Stimulated activated CD4-positive, alpha-beta T cell treated with anti-CD3 and anti-CD28 coated beads, Interleukin-4, amount 100 ng/mL, for 48 hours (primary cell): Measurements from ENCODE around the gene WEE2.

Experiments
- DNase-seq, 2 donors: peaks; one replicate each; pipeline ENCODE4 v3.0.0-alpha.2; 2020; ENCODE audit warnings: low read depth in 2 of 2

The WEE2 gene

GRCh38 chr7:141691540-141691939 lies 16.6 kb upstream of the WEE2 start:
- no peak for DNase-seq

GRCh38 chr7:141691961-141692360 lies 16.2 kb upstream of the WEE2 start:
- DNase-seq, result no peak

- no peak for DNase-seq
These were observed 15.1 kb upstream of the WEE2 start for GRCh38 chr7:141693082-141693481.

DNA sequence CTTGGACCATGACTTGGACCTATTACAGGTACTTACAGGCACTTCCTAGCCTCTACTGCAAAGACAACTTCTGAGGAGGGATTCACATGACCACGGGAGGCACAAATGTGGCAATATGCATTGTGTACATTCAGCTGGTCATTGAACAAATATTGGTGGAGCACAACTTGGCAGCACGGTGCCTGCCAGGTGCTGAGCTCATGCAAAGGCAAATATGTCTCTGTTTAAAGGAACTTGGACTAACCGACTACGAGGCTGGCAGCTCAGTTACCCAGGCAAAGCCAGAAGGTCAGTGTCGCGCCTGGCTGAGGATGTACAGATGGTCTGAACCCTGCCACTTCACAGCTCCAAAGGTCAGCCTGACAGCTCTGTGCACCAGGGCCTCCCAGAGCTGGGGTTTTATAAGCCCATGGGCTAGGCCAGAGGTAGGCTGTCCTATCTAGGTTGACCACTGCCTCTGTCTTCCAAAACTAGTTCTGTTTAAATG lies 12.3 kb upstream of the WEE2 start:
- no peak for DNase-seq

DNA sequence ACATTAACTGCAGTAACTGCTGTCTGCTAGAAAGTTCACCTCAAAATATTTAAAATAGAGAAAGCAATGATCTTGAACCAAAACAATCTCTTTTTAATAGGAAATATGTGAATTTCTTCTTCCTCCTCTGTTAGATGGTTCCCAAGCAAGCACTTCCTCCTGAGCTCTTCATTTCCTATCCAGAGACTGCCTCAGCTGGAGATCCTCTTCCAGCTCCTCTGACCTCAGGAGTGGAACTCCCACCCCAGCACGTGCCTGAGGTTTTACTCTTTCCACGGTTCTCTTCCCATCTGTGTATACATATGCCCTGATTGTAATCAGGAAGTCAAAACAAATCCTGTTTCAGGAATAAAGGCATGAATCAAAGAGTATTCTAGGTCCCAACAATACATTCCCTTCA lies 11.8 kb upstream of the WEE2 start:
- DNase-seq, result no peak

- no peak for DNase-seq
These were observed 10.8 kb upstream of the WEE2 start for GRCh38 chr7:141697211-141697871.

DNA sequence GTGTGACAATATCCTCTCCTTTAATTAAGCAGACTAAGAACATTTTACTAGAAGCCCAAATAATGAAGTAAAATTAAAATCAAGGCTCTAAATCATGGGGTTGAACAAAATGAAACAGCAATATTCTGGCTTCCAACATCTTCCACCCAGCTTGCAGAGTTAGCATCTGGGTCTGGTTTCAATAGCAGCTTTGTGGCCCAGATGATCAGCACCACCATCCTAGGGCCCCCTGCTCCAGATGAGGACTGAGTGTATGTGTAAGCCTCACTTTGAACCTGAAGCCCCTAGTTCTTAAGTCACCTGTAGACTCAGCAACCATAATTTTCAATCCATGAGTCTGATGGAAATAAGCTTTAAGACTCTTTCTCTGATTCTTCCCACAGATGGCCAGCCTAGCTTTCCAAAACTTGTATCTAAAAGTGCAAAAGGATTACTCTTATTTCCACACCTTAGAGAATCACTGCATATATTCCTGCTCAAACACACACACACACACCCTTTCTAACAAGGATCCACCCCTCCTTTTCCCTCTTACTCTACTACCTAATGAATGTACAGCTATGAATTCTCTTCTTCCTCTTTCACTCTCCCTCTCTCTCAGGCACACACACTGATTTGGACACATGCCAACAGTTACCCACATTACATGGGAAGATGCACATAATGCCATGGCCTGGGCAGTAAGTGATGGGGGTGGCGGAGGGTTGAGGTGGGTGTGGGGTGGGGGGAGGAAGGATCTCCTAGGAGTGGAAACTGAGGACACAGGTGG lies 9.7 kb upstream of the WEE2 start:
- DNase-seq, result no peak

DNA sequence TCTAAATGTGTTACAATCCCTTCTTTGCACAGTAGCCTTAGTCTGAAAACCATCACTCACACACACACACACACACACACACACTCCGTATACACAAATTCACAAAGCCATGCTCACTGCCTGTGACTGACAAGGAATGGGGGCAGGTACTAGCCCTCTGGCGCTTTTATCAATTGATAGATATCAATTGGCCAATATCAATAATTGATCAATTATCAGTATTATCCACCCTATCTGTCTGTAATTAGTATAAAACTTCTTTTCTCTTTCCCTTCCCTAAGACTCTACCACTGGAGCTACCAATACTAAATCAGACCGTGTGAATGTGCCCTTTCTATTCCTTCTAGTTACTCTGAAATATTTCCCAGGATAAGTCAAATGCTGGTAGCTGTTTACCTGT lies 8.3 kb upstream of the WEE2 start:
- no peak for DNase-seq

DNA sequence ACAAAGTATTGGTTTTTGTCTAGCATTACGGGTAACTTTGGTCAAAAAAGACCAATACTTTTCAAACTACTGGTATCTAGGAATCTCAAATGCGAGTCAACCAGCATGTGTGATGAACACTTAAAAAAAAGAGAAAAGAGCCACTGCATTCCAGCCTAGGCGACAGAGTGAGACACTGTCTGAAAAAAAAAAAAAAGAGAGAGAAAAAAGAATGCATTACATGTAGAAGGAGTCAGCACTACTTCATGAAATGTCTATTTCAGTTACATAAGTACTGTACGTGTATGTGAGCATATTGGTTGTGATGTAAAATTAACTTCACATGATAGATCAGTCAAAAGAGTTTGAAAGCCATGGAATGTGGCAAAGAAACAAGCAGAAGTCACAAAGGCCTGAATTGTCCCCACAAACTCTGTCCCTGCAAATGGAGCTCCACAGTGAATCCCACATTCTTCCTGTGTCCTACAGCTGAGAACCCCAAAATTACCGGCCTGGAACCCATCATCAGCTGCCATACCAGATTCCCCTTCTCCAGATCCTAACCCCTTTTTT lies 7.8 kb upstream of the WEE2 start:
- DNase-seq, result no peak

DNA sequence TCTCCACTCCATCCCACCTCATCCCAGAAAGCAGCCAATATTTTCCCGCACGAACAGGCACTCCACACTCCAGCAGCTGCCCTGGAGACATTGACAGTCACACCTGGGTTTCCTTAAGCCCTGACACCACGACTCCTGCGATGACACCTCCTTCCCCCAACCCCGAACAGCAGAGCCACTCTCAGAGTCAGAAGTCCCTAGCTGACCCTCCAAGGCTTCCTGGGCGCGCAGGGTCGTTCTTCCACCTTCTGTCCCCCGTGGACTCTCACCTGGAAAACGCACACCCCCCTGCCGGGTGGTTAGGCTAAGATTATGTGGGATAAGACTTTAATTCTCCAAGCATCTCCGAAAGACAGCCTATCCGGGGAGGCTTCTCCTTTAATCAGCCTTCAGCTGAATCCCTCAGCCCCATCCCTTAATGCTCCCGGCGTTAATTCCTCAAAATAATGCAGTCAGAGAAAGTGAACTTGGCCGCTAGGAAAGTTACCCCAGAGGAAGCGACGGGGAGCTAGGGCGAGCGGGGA lies 7.2 kb upstream of the WEE2 start:
- DNase-seq, result no peak

DNA sequence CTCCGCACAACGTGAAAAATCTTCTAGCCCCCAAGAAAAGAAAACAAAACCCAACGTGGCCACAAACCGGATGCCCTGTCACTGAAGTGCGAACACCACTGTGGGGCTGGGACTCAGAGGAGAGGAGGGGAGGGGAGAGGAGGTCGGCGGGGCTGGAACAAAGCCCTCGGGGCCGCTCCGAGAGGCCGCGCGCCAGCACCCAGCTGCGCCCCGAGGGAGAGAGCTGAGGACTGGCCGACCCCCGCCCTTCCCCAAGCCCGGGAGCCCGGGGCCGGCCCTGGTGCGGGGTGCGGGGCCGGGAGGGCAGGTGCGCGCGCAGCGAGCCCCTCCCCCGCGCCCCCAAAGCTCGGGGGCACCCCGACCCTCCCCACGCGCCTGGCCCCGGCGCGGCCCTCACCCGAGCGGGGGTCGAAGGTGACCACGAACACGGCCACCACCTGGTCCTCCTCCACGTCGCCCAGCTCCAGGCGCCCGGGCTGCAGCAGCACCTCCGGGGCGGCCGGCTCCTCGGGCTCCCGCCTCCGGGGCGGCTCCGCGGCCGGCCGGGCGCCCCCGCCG lies 6.6 kb upstream of the WEE2 start:
- DNase-seq, result peak; percentile 43 to 46

GRCh38 chr7:141702047-141702567 lies 6.0 kb upstream of the WEE2 start, which contains the start of gene DENND11:
Gene DENND11 (minus strand): TSS chr7:141702166. CDS start chr7:141702153, 13 bp downstream.
- DNase-seq, result peak; percentile 41 to 45

DNA sequence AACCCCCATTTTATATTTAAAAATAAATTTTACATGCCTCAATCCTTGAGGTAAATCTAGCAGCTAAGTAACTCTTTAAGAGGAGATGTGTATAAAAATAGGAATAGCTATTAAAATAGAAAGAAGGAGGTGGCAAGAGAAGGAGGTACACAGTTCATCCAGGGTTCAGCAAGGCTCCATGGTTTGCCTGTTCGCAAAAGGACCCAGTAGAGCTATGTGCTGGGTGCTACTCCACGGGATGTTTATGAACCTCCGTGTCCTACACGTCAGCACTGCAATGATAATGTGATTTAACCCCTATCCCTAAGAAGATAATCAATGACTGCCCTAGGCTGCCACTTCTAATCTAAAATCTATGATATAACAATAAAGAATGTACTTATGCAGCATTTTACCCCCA lies 5.3 kb upstream of the WEE2 start:
- DNase-seq, result no peak

GRCh38 chr7:141704112-141704511 lies 4.0 kb upstream of the WEE2 start:
- DNase-seq, result no peak

DNA sequence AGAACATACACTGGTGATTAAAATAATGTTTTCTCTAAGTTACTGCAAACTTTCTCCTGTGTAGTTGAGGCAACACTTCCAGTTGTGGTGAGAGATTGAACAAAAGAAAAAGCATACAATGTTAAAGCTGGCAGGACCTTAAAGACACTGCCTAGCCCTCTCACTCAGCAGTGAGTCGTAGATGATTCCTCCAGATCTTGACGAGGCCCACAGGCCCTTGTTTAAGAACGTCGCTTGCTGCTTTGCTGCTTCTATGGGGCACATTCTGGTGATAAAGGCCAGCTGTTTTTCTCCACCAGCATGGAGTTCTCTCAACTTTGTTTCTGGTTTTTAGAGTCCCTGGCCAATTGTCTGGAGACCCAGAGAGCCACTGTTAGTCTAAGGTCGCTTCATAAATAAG lies 3.4 kb upstream of the WEE2 start:
- no peak for DNase-seq

DNA sequence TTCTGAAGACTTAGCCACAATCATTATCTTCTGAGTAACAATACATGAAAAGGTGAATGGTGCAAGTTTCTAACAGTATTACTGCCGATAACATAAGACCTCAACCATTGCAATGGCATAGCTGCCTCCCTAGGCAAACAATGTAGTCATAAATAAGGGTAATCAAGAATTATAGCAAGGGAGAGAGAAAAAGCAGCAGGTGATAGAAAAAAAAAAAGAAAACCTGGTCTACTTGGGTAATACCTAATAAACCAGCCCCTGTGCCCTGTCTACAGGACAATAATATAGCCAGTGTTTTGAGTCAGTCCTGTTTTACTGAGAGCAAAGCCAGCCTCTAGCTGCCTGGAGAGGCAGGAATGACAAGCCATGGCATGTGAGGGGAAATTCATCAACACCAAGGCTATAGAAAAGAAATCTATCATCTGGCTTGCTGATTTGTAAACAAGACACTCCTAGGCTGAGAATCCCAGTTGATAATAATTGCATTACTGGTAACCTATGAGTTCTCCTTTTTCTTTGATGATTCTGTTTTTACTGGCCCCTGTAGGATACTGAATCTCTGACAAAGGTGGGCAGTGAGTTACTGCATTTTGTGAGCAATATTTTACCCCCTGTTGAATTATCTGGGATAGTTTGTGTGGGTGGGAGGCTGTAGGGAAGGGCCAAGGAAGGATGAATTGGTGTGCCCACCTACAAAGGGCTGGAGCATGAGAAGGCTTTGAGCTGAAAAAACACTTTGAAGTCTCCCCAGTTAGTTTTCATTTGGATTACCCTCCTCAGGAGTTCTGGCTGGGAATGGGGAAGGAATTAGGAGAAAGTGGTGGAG lies 1.7 kb upstream of the WEE2 start:
- DNase-seq, result no peak

DNA sequence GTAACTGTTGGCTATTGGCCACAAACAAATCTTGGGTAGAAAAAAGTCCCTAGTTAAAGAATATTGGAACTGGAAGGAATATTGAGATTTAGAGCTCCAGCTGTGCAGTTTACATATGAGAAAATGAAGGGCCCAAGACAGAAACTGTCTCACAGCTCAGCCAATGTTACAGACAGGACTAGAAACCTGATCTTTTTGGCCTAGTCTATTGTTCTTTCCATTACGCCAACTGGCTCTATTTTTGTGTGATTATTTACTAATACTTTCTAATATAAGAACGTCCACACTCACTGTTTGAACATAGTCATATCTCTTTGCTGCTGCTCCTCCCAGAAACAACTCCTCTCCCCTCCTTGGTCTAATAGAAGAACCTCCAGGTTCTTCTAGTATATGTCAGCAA lies 1.2 kb downstream of the WEE2 start:
- DNase-seq, result no peak

DNA sequence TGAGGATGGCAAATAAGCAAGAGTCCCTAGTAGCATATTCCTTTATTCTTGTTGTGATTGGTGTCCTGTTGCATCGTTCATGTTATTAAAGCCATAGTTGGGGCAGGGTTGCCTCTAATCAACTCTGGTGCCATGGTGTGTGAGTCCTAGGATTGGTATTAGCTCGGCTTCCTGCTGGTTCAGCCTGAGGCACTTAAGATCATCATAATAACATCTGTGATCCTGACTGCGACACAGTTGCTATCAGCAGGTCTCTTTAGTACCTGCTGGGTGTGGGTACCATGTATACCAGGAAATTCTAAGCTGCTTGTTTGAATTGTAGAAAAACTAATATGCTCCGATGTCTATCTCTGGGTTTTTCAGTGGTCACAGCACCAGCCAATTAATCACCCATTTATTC lies 1.6 kb downstream of the WEE2 start:
- no peak for DNase-seq

GRCh38 chr7:141710301-141710700 lies 2.1 kb downstream of the WEE2 start:
- no peak for DNase-seq

DNA sequence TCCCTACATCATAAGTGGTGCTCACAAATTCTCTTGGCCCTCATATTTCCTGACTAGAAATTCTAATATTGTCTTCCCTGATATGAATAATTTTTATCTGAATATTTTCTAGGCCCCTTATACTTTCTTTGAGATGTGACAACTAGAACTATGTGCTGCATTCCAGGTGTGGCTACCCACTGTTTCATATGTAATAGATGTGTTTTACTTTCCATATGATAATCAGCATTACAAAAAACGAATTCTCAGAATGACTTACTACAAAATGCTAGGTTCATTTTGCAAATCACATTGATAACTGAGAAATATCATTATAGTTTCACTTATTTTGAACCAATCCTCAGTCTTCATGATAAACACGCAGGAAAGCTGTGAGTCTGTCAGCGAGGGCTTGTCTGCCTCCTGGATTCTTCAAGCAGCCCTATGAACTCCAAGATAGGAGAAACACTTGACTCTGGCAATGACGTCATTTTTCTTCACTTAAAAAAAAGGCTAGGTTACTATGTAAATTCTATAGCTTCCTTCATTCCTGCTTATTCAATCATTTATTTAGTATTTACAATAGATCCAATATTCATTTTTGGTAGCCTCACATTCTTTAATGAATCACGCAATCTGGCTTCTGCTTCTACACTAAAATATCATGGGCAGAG lies 4.6 kb downstream of the WEE2 start:
- no peak for DNase-seq

GRCh38 chr7:141713890-141714289 lies 5.7 kb downstream of the WEE2 start:
- no peak for DNase-seq
